ENCODE measurements around the gene ANK3. TPM values are rescaled to one million over a fixed set of nuclear protein-coding genes. Genes with fewer than 3 reads are reported as not detected.

Gene ANK3
- total and polyA plus RNA-seq, 3 donors from 2014 or later, result 23.5 to 39.9 (median 38.6) TPM

GRCh38 chr10:60358282-60358681 is 31.4 kb downstream of the ANK3 start:
- Histone ChIP-seq H3K4me3 (no peak overlapping the region), H3K4me1 (no peaks in the 10 kb centered on the region), H3K36me3 (ENCODE audit: low read depth, missing control alignments) (no peaks in the 10 kb centered on the region), H3K27me3 (no peaks in the 10 kb centered on the region), H3K9me3 (no peaks in the 10 kb centered on the region), H3K27ac (no peak overlapping the region)
- TF ChIP-seq CTCF (IDR thresholded peaks at IDR 0.05) (no peak), POLR2A (IDR thresholded peaks at IDR 0.05) (no peak)
- intact Hi-C loops (cut with DNase I; ENCODE audit: low total_unique reads), result no loop called here
- no peak for DNase-seq

GRCh38 chr10:60353519-60354258 is 36.0 kb downstream of the ANK3 start:
- WGBS, 2 donors, result 44 to 49% methylated on average over 9 of the region's 9 CpGs
- Histone ChIP-seq H3K4me3 (no peak overlapping the region), H3K36me3 (ENCODE audit: low read depth, missing control alignments) (no peaks in the 10 kb centered on the region), H3K27me3 (no peaks in the 10 kb centered on the region), H3K4me1 (no peaks in the 10 kb centered on the region), H3K27ac (no peak overlapping the region), H3K9me3 (no peaks in the 10 kb centered on the region)
- intact Hi-C loops (cut with DNase I; ENCODE audit: low total_unique reads), result no loop called here
- TF ChIP-seq POLR2A (IDR thresholded peaks at IDR 0.05) (no peak), CTCF (IDR thresholded peaks at IDR 0.05) (no peak)
- DNase-seq, result peak; percentile 23

GRCh38 chr10:60352105-60352504 is 37.6 kb downstream of the ANK3 start:
- DNase-seq, result no peak
- Histone ChIP-seq H3K4me3 (no peak overlapping the region), H3K27ac (no peak overlapping the region), H3K36me3 (ENCODE audit: low read depth, missing control alignments) (no peaks in the 10 kb centered on the region), H3K27me3 (no peaks in the 10 kb centered on the region), H3K9me3 (no peaks in the 10 kb centered on the region), H3K4me1 (no peaks in the 10 kb centered on the region)
- WGBS, 2 donors, result 85 to 88% methylated on average over 5 of the region's 5 CpGs
- no peak for TF ChIP-seq POLR2A (IDR thresholded peaks at IDR 0.05)
- intact Hi-C loops (cut with DNase I; ENCODE audit: low total_unique reads), result no loop called here

- TF ChIP-seq POLR2A (IDR thresholded peaks at IDR 0.05) (no peak), CTCF (IDR thresholded peaks at IDR 0.05) (no peak)
- WGBS, 2 donors, result 75 to 82% methylated on average over 4 of the region's 4 CpGs
- DNase-seq, result no peak
- H3K9me3 ChIP-seq, result no peaks in the 10 kb centered on the region
- H3K27me3 ChIP-seq, result no peaks in the 10 kb centered on the region
- no peak overlapping the region for H3K4me3 ChIP-seq
- no peaks in the 10 kb centered on the region for H3K36me3 ChIP-seq (ENCODE audit: low read depth, missing control alignments)
- no peak overlapping the region for H3K27ac ChIP-seq
- H3K4me1 ChIP-seq, result no peaks in the 10 kb centered on the region
- intact Hi-C loops (cut with DNase I; ENCODE audit: low total_unique reads), result no loop called here
Observed at GRCh38 chr10:60351191-60351853, 38.4 kb downstream of the ANK3 start.

- no peak for DNase-seq
- TF ChIP-seq POLR2A (IDR thresholded peaks at IDR 0.05) (no peak), CTCF (IDR thresholded peaks at IDR 0.05) (no peak)
- Histone ChIP-seq H3K36me3 (ENCODE audit: low read depth, missing control alignments) (no peaks in the 10 kb centered on the region), H3K27me3 (no peaks in the 10 kb centered on the region), H3K4me3 (no peak overlapping the region), H3K27ac (no peak overlapping the region), H3K4me1 (no peaks in the 10 kb centered on the region), H3K9me3 (no peaks in the 10 kb centered on the region)
- WGBS, 2 donors, result 40 to 46% methylated on average over 2 of the region's 2 CpGs
- intact Hi-C loops (cut with DNase I; ENCODE audit: low total_unique reads), result no loop called here
Observed at GRCh38 chr10:60350400-60350799, 39.3 kb downstream of the ANK3 start.

Data from testis (tissue), 3 donors.